PC-9 (cell line): Measurements from ENCODE around the gene TSFM. TPM values are rescaled to one million over a fixed set of nuclear protein-coding genes. Genes with fewer than 3 reads are reported as not detected.

ENCODE experiments used
- BruUV-seq: library from RNA; stranded (reverse); fragments of 400-500 nt; replicated peaks from 2 replicates; lab custom pipeline; 2021; lab: Mats Ljungman, UMichigan
- CTCF ChIA-PET: fragments of 300-600 bp; sonication (Branson Sonifier 250); formaldehyde crosslinking; loops from one replicate; lab custom pipeline; 2022; ENCODE audit warnings: antibody characterized with exemption; lab: Charles Lee
- POLR2A ChIA-PET: fragments of 300-600 bp; sonication (Branson Sonifier 250); formaldehyde crosslinking; loops from one replicate; lab custom pipeline; 2022; ENCODE audit warnings: antibody characterized with exemption; ENCODE audit not compliant: unreplicated experiment; lab: Charles Lee
- DNase-seq, 2 experiments: peaks; one replicate each; pipeline versions ENCODE4 v3.0.0 to v3.0.0-alpha.2; 2015 to 2022; ENCODE audit warnings: mixed read lengths in 1 of 2
- H2AFZ ChIP-seq: fragments of 200-600 bp; sonication (generic); 2 replicates; pipeline ENCODE4 v1.8.1; 2017; ENCODE audit warnings: antibody characterized with exemption
- H3F3A ChIP-seq: fragments of 200-600 bp; sonication (generic); 2 replicates; pipeline ENCODE4 v1.8.1; 2017; ENCODE audit warnings: antibody characterized with exemption, mild to moderate bottlenecking, low read depth; ENCODE audit not compliant: insufficient read depth
- H3K27ac ChIP-seq: fragments of 200-600 bp; sonication (generic); 2 replicates; pipeline ENCODE4 v1.6.1; 2016; ENCODE audit warnings: mixed run types
- H3K27me3 ChIP-seq: fragments of 200-600 bp; sonication (generic); 2 replicates; pipeline ENCODE4 v1.6.1; 2016; ENCODE audit warnings: low read depth, mixed run types; ENCODE audit not compliant: insufficient read depth
- H3K36me3 ChIP-seq: fragments of 200-600 bp; sonication (generic); 2 replicates; pipeline ENCODE4 v1.6.1; 2016; ENCODE audit warnings: low read depth, mixed run types
- H3K4me1 ChIP-seq: fragments of 200-600 bp; sonication (generic); replicated peaks from 2 replicates; pipeline ENCODE4 v1.6.1; 2016; ENCODE audit warnings: mixed run types; ENCODE audit not compliant: insufficient read depth
- H3K4me2 ChIP-seq: fragments of 200-600 bp; sonication (generic); 2 replicates; pipeline ENCODE4 v1.6.1; 2017; ENCODE audit warnings: mixed run types
- H3K4me3 ChIP-seq: fragments of 200-600 bp; sonication (generic); 2 replicates; pipeline ENCODE4 v1.6.1; 2016; ENCODE audit warnings: mixed run types
- H3K79me2 ChIP-seq: fragments of 200-600 bp; sonication (generic); 2 replicates; pipeline ENCODE4 v1.6.1; 2017; ENCODE audit warnings: low read depth, mixed run types
- H3K9me2 ChIP-seq: fragments of 200-600 bp; sonication (generic); 2 replicates; pipeline ENCODE4 v1.8.1; 2017; ENCODE audit warnings: mild to moderate bottlenecking; ENCODE audit not compliant: insufficient read depth
- H3K9me3 ChIP-seq: fragments of 200-600 bp; sonication (generic); 2 replicates; pipeline ENCODE4 v1.8.1; 2016; ENCODE audit warnings: low read depth; ENCODE audit not compliant: insufficient read depth
- H4K20me1 ChIP-seq: fragments of 200-600 bp; sonication (generic); 2 replicates; pipeline ENCODE4 v1.8.1; 2017; ENCODE audit not compliant: insufficient read depth
- EZH2 ChIP-seq: fragments of 200-600 bp; sonication (generic); IDR thresholded peaks from 2 replicates; pipeline ENCODE4 v1.8.0; 2017; ENCODE audit warnings: antibody characterized with exemption, low read depth
- intact Hi-C: fragments of 100-400 bp; cut with micrococcal nuclease; formaldehyde crosslinking; loops from one replicate; pipeline ENCODE4 v1.10.0; 2022; ENCODE audit not compliant: unreplicated experiment
- total RNA-seq: library from RNA; stranded (reverse); gene quantifications from 2 replicates; pipeline ENCODE4 v1.2.3, GENCODE V29; 2021
- TF ChIP-seq, protein P1 (sequence below): fragments of 200-600 bp; sonication (generic); conservative IDR thresholded peaks from 2 replicates; pipeline ENCODE4 v1.6.1; 2017; ENCODE audit warnings: mixed run types, antibody characterized with exemption, mild to moderate bottlenecking, moderate library complexity

TSFM gene
- total RNA-seq, 1 experiment from 2014 or later, result 44.8 TPM

DNA sequence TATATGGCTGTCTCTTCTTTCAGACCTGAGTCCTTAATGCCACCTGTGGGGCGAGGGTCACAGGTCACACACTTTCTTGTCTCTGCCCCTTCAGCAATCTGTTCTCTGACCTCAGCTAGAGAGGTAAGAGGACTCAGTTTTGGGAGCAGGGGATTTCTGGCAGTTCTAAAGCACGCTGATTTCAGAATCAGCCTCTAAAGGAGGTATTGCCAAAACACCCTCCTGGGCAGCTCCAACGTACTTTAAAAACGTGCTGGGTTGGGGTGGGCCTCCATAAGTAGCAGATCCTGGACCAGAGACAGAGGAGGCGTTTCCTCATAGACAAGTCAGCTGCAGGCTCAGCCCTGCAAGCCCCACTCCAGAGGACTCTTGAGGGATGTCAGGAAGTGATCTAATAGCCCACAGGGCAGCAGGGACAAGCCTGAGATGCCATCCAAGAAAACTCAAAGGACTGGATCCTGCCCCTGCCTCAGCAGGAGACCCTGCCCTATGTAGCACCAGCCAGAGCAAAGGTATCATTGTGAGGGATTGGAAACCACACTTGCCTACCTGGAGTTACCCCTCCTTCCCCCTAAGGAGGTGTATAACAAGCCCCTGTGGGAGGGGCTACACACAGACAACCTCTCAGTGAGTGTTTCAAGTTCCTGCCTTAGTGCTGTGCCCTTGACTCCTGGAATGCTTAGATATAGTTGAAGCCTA lies 55.4 kb downstream of the TSFM start:
- BruUV-seq, result no TSS peak
- ChIA-PET POLR2A (interaction anchor here (0.6 kb wide), 1 partner anchor 27 kb away, joined by 6 read pairs; no protein-coding TSS in a partner anchor), CTCF (no interaction called here)
- intact Hi-C loops, result no loop called here
- Histone ChIP-seq H3K4me1 (0 out of 2 replicates have a peak, but pooled peaks cover 1% of the 10 kb centered on the region), H3K4me2 (no peak overlapping the region), H3K9me2 (no peaks in the 10 kb centered on the region), H2AFZ (no peak overlapping the region), H3K9me3 (no peaks in the 10 kb centered on the region), H3F3A (peaks cover 4% of the 10 kb centered on the region; the same call in 1 of the 2 replicates), H3K27me3 (no peaks in the 10 kb centered on the region), H4K20me1 (peaks cover 98% of the 10 kb centered on the region), H3K27ac (no peak overlapping the region), H3K79me2 (peaks cover 94% of the 10 kb centered on the region), H3K4me3 (no peak overlapping the region), H3K36me3 (peaks cover 3% of the 10 kb centered on the region; the same call in 1 of the 2 replicates)
- TF ChIP-seq, protein P1, sequence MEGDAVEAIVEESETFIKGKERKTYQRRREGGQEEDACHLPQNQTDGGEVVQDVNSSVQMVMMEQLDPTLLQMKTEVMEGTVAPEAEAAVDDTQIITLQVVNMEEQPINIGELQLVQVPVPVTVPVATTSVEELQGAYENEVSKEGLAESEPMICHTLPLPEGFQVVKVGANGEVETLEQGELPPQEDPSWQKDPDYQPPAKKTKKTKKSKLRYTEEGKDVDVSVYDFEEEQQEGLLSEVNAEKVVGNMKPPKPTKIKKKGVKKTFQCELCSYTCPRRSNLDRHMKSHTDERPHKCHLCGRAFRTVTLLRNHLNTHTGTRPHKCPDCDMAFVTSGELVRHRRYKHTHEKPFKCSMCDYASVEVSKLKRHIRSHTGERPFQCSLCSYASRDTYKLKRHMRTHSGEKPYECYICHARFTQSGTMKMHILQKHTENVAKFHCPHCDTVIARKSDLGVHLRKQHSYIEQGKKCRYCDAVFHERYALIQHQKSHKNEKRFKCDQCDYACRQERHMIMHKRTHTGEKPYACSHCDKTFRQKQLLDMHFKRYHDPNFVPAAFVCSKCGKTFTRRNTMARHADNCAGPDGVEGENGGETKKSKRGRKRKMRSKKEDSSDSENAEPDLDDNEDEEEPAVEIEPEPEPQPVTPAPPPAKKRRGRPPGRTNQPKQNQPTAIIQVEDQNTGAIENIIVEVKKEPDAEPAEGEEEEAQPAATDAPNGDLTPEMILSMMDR, result no peak
- no peak for TF ChIP-seq EZH2
- no peak for DNase-seq

DNA sequence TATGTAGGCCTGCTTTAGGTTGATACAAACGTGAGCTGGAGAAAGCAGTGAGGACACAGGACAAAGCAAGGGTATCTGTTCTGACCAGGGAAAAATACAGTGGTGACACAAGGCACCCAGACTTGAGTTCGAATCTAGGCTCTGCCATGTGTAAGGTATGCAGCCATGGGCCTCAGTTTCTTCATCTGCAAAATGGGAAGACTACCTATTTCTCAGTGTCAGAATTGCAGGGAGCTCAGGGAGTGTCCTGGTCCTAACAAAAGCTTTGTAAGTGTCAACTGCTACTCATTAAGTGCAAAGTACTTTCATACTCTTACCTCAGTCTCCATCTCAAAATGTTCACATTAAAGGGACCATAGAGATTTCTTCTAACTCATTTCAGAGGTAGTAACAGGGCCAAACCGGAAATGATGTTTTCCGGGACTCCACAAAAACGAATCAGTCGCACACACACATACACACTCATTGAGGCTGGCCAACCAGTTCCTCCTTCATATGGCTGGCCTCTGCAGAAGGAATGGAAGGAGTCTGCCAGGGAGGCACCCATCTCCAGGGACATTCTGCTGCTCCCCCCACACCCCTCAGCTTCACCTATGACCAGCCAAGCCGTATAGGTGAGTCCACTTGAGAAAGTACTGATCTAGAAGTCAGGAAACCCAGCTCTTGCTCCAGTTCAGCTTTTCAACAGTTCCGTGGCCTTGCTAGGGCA lies 56.2 kb downstream of the TSFM start:
- intact Hi-C loops, result no loop called here
- Histone ChIP-seq H3K36me3 (peaks cover 3% of the 10 kb centered on the region; the same call in 1 of the 2 replicates), H3K4me2 (no peak overlapping the region), H3F3A (peaks cover 2% of the 10 kb centered on the region; the same call in 1 of the 2 replicates), H2AFZ (no peak overlapping the region), H3K9me2 (no peaks in the 10 kb centered on the region), H3K9me3 (no peaks in the 10 kb centered on the region), H3K27ac (no peak overlapping the region), H3K4me1 (peaks cover 8% of the 10 kb centered on the region), H4K20me1 (peaks cover 98% of the 10 kb centered on the region), H3K4me3 (no peak overlapping the region), H3K27me3 (no peaks in the 10 kb centered on the region), H3K79me2 (peaks cover 94% of the 10 kb centered on the region)
- CTCF ChIA-PET, result no interaction called here
- POLR2A ChIA-PET, result no interaction called here
- TF ChIP-seq, protein P1, result no peak
- no peak for TF ChIP-seq EZH2
- no TSS peak for BruUV-seq
- DNase-seq, result no peak

DNA sequence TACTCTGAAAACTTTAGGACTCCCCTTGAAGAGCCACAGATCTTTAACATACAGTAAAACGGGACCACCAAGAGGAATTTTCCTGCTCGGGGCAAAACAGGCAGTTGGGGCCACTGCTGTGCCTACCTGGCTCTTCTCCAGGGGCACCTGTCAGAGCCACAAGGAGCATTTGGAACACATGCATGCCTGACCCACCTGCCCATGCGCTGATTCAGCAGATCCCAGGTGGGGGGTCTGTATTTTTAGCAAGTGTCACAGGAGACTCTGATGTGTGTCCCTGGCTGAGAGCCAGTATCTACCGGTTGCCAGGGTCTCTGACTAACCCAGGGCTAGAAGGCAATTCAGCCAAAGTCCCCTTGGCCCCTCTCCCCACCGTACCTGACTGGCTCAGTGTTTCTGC lies 57.4 kb downstream of the TSFM start:
- Histone ChIP-seq H3K27ac (no peak overlapping the region), H3K4me3 (no peak overlapping the region), H4K20me1 (peaks cover 94% of the 10 kb centered on the region), H3K9me2 (no peaks in the 10 kb centered on the region), H3K4me1 (peaks cover 15% of the 10 kb centered on the region), H3K4me2 (no peak overlapping the region), H3K27me3 (no peaks in the 10 kb centered on the region), H2AFZ (no peak overlapping the region), H3K36me3 (peaks cover 3% of the 10 kb centered on the region; the same call in 1 of the 2 replicates), H3K9me3 (no peaks in the 10 kb centered on the region), H3F3A (no peaks in the 10 kb centered on the region; the same call in 1 of the 2 replicates), H3K79me2 (peaks cover 96% of the 10 kb centered on the region)
- TF ChIP-seq EZH2, result no peak
- TF ChIP-seq, protein P1, result no peak
- intact Hi-C loops, result no loop called here
- ChIA-PET POLR2A (no interaction called here), CTCF (no interaction called here)
- DNase-seq, result no peak
- BruUV-seq, result no TSS peak
